COLO829 (cell line): ENCODE measurements around the gene ZNF283.
"Not testable (repeated sequence)": the region's sequence is repeated elsewhere in the genome, so short reads cannot be mapped to it uniquely, and the experiment has no call there.

Experiments used
- DNase-seq: peaks from one replicate; pipeline ENCODE4 v3.0.0; 2012; ENCODE audit warnings: low spot score

ZNF283 gene

DNA sequence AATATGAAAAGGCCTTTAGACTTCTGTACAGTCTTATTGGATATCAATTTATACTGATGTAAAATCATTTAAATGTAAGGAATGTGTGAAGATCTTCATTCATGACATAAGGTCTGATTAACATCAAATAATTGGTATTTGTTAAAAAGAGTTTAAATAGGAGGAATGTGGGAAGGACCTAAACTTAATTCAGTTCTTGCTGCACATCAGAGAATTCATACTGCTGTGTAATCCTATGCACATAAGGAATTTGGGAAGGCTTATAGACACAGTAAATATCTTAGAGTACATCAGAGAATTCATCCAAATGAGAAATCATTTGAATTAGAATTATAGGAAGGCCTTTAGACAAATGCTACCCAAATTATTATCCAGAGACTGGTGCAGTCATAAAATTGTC lies 21.7 kb downstream of the ZNF283 start:
- DNase-seq = no peak

DNA sequence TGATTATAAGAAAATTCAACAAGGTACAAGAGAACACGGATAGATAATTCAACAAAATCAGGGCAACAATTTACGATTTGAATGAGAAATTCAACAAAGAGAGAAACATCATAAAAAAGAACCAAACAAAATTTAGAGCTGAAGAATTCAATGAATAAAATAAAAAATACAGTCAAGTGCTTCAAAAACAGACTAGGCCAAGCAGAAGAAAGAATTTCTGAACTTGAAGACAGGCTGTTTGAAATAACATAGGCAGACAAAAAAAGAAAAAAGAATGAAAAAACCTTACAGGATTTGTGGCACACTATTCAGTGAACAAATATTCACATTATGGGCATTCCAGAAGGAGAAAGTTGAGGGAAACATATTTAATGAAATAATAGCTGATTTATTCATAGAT lies 31.1 kb downstream of the ZNF283 start:
- no peak for DNase-seq

DNA sequence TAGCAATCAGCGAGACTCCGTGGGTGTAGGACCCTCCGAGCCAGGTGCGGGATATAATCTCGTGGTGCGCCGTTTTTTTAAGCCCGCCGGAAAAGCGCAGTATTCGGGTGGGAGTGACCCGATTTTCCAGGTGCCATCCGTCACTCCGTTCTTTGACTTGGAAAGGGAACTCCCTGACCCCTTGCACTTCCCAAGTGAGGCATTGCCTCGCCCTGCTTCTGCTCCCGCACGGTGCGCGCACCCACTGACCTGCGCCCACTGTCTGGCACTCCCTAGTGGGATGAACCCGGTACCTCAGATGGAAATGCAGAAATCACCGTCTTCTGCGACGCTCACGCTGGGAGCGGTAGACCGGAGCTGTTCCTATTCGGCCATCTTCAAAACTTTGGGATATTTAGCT lies 39.8 kb downstream of the ZNF283 start:
- not testable (repeated sequence) for DNase-seq

DNA sequence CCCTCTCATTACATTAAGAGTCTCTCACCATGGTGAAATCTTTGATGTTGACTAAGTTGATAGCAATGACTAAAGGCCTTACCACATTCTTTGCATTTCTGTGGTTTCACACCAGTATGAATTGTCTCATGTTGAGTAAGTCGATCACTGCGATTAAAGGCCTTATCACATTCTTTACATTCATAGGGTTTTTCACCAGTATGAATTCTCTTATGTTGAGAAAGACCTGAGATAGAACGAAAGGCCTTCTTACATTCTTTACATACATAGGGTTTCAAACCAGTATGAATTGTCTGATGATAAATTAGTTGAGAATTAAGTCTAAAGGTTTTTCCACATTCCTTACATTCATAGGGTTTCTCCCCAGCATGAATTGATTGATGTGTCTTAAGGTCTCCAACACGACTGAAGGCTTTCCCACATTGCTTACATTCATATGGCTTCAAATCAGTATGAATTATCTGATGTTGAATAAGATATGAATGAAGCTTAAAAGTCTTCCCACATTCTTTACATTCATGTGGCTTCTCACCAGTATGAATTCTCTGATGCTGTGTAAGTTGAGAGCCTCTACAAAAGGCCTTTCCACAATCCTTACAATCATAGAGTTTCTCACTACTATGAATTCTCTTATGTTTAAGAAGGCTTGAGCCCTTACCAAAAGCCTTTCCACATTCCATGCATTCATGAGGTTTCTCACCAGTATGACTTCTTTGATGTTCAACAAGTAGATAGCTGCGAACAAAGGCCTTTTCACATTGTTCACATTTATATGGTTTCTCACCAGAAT lies 45.6 kb downstream of the ZNF283 start:
- DNase-seq = no peak

DNA sequence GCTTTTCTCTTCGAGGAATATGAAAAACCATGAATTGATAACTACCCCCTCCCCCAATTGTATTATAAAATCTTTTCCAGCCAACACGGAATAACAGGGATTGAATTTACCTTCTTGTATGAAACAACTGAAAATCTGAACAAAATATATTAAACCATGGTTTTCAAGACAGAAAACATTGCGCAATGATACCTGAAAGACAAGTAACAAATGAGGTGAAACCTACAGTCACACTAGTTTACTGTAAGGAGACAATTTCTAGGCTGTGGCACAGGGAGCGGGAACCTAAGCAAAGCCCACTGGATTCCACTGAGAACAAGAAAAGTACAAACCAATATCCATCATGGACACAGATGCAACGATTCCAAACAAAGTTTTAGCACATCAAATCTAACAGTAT lies 53.4 kb downstream of the ZNF283 start:
- no peak for DNase-seq

DNA sequence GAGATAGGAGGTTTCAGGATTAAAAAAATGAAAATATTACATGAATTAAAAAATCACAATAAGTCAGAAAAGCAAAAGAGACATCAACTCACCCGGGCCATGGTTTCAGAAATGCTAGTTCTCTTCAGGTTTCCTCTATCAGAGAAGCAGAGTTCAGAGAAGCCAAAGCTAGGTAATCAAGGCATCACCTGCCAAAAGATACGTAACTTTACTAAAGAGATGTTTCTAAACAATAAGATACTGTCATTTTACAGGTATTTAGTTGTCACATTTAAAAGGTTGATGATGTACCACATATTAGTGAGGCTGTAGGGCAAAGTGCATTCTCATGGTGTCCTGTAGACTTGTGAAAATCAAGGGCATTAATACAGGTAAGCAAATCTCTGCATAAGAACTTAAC lies 56.7 kb downstream of the ZNF283 start, which contains the start of gene ZNF404:
Gene ZNF404, minus strand, starts transcription at position 101 of the 400 bp plus-strand sequence.
- DNase-seq = no peak

DNA sequence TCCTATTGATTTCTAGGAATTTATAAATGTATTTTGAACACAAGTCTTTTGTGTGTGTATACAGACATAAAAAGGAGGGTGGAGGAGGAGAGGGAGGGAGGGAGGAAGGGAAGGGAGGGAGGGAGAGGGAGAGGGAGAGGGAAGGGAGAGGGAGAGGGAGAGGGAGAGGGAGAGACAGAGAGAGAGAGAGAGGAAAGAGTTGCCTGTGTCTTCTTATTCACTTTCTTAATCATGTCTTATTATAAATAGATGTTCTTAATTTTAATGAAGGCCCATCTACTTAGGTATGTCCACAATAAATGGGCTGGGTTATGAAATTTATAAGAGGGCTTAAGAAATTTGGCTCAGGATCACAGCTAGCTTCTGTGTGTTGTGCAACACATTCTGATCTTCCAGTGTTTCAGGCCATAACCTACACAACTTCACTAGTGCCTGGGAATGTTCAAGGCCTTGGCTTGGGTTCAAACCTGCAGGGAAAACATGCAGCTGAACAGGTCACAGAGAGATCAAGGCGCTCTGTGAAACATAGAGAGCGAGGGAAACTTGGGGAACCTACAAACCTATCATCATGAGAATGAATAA lies 68.7 kb downstream of the ZNF283 start:
- no peak for DNase-seq
